Measurements from ENCODE around the gene DOC2A.

Gene DOC2A

DNA sequence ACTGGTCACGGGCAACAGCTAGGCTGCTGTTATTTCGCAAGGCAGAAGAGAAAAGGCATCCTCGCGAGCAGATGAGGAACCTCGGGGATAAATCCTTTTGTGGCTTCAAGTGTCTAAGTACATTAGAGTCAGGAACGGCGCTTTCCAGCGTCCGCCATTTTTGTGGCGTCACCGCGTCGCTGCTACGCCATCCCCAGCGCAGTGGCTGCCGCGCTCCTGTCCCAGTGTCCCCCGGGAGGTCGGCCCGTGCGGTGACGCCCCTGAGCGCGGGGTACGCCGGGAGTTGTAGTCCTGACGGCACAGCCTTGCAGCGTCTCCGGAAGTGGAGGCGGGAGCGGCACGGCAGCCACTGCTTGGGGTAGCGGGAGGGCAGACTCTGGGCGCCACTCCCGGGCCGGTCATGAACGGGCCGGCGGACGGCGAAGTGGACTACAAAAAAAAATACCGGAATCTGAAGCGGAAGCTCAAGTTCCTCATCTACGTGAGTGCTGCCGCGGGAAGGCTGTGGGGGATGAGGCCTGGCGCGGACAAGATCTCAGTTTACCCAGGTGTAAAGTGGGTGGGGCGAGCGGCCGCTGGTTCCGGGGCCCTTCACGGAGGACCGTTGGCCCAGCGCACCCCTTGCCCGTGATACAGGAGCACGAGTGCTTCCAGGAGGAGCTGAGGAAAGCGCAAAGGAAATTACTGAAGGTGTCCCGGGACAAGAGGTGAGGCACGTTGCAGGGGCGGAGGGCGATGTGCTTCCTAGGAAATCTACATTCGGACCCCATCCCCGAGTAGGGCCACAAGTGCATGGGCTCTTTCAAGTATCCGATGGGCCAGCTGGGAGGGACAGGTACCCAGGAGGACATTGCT lies 14.7 kb downstream of the DOC2A start, which contains the start of gene INO80E:
Gene INO80E, plus strand, starts transcription at position 331 of the 855 bp plus-strand sequence. Its CDS starts 70 bp downstream, at position 401.
- Histone ChIP-seq H3K4me1 (ENCODE audit: insufficient read depth, insufficient read length) (peaks cover 14% of the 10 kb centered on the region), H3K9me3 (ENCODE audit: insufficient read depth, low read length) (no peaks in the 10 kb centered on the region), H3K27me3 (ENCODE audit: insufficient read depth, insufficient read length) (no peaks in the 10 kb centered on the region), H3K9ac (ENCODE audit: insufficient read length, low read depth) (peak within 1 kb of the TSS; percentile 97), H3K4me3 (ENCODE audit: insufficient read length, low read depth) (peak within 1 kb of the TSS; percentile 84), H3K36me3 (ENCODE audit: insufficient read depth, insufficient read length, low read length) (peaks cover 71% of the 10 kb centered on the region)
- DNase-seq (ENCODE audit: low read depth, low spot score): peak; percentile 97
- TF ChIP-seq ZNF274 (IDR thresholded peaks at IDR 0.05; ENCODE audit: low read depth, low read length) (no peak), YY1 (IDR thresholded peaks at IDR 0.05; ENCODE audit: insufficient read depth, insufficient read length) (peak; percentile 92), SUZ12 (IDR thresholded peaks at IDR 0.05; ENCODE audit: extremely low read depth, insufficient read depth, insufficient read length) (no peak)

DNA sequence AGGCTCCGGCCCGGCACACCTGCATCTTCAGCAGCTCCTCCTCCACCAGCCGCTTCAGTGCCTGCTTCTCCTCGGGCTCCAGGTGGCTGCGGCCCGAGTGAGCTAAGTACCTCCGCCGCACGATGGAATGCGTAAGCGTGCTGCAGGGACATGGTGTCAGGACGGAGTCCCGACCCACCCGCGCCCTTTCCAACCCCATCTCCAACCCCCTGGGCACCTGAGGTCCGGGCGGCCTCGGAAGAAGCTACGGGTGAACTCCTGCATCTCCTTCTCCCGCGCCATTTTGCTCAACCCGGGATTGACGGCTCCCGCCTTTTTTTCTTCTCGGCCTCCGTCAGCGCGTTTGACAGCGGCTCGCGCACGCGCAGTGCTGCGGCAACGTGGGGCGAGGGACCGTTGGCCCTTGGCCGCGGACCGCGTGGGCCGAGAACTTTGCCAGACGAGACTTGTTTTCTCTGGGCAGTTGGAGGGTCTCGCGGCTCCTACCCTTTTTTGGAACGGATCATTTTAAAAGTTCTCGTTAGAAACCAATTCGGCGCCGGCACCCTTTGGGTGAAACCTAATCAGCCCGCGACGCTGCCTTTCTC lies 15.4 kb downstream of the DOC2A start, which contains the start of gene HIRIP3:
Gene HIRIP3, minus strand, starts transcription at position 294 of the 587 bp plus-strand sequence. Its CDS starts 12 bp downstream, at position 282.
- Histone ChIP-seq H3K4me1 (ENCODE audit: insufficient read depth, insufficient read length) (peaks cover 14% of the 10 kb centered on the region), H3K9ac (ENCODE audit: insufficient read length, low read depth) (peak within 1 kb of the TSS; percentile 97), H3K36me3 (ENCODE audit: insufficient read depth, insufficient read length, low read length) (peaks cover 69% of the 10 kb centered on the region), H3K9me3 (ENCODE audit: insufficient read depth, low read length) (no peaks in the 10 kb centered on the region), H3K4me3 (ENCODE audit: insufficient read length, low read depth) (peak within 1 kb of the TSS; percentile 84), H3K27me3 (ENCODE audit: insufficient read depth, insufficient read length) (no peaks in the 10 kb centered on the region)
- peak; percentile 59 for DNase-seq (ENCODE audit: low read depth, low spot score)
- TF ChIP-seq YY1 (IDR thresholded peaks at IDR 0.05; ENCODE audit: insufficient read depth, insufficient read length) (peak; percentile 36), ZNF274 (IDR thresholded peaks at IDR 0.05; ENCODE audit: low read depth, low read length) (no peak), SUZ12 (IDR thresholded peaks at IDR 0.05; ENCODE audit: extremely low read depth, insufficient read depth, insufficient read length) (no peak)

DNA sequence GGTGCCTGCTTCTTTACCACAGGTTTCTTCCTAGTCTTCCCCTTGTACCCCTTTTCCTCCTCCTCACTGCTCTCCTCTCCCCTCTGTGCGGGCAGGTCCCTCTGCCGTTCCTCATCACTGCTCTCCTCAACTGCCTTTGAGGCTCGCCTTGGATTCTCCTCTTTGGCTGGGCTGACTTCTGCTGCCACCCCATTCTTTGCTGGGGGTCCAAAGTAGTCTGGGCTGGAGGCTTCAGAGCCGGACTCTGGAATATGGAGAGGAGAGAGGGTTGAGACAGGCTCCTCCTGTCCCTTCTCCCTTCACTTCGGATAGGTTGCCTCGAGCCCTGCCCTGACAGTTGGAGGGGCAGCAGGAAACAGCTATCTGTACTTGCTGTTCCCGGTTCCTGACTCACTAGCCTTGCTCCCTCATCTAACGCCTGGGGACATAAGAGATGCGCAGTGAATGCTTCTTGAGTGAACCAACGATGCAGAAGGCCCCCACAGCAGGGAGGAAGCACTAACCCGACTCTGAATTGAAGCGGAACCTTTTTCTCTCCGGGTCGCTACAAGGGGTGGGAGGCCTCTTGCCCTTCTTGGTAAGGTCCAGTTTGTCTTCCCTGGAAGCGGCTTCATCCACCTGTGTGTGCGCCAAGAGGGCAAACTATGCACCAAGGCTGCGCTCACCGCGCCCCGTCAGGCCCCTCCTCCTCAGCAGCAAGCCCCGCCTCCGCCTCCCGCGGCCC lies 16.1 kb downstream of the DOC2A start:
- Histone ChIP-seq H3K36me3 (ENCODE audit: insufficient read depth, insufficient read length, low read length) (peaks cover 62% of the 10 kb centered on the region), H3K9ac (ENCODE audit: insufficient read length, low read depth) (peak overlapping the region; percentile 97), H3K4me3 (ENCODE audit: insufficient read length, low read depth) (peak overlapping the region; percentile 84), H3K9me3 (ENCODE audit: insufficient read depth, low read length) (no peaks in the 10 kb centered on the region), H3K27me3 (ENCODE audit: insufficient read depth, insufficient read length) (no peaks in the 10 kb centered on the region), H3K4me1 (ENCODE audit: insufficient read depth, insufficient read length) (peaks cover 14% of the 10 kb centered on the region)
- no peak for DNase-seq (ENCODE audit: low read depth, low spot score)
- TF ChIP-seq ZNF274 (IDR thresholded peaks at IDR 0.05; ENCODE audit: low read depth, low read length) (no peak), YY1 (IDR thresholded peaks at IDR 0.05; ENCODE audit: insufficient read depth, insufficient read length) (no peak), SUZ12 (IDR thresholded peaks at IDR 0.05; ENCODE audit: extremely low read depth, insufficient read depth, insufficient read length) (no peak)

DNA sequence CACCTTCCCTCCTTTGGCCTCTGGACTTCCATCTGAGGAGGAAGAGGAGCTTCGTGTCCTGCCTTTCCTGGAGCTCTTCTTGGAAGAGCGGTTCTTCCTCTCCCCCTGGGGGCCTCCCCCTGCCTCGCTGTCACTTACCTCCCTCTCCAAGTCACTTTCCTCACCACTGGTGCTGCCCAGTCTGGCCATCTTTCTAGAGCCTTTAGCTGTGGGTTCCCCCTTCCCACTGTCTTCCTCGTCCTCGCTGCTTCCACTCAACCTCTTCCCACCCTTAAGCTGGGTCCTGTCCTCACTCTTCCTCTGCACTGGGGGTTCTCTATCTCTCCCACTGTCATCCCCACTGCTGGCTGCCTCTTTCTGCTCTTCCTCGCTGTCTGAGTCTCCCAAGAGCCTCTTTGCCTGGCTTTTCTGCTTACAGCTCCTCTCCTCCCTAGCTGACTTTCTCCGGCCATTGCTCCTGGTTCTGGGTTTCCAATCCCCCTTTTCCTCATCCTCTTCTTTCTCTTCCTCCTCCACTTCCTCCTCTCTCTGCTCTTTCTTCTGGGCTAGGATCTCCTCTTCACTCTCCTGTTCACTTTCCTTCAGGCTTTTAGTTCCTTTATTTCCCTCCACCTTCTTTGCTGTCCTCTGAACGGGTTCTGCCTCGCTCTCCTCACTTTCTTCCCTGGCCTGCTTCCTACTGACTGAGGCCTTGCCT lies 16.8 kb downstream of the DOC2A start:
- H3K9me3 ChIP-seq (ENCODE audit: insufficient read depth, low read length): no peaks in the 10 kb centered on the region
- DNase-seq (ENCODE audit: low read depth, low spot score): no peak
- H3K4me1 ChIP-seq (ENCODE audit: insufficient read depth, insufficient read length): peaks cover 14% of the 10 kb centered on the region
- no peak for TF ChIP-seq YY1 (IDR thresholded peaks at IDR 0.05; ENCODE audit: insufficient read depth, insufficient read length)
- no peak for TF ChIP-seq SUZ12 (IDR thresholded peaks at IDR 0.05; ENCODE audit: extremely low read depth, insufficient read depth, insufficient read length)
- TF ChIP-seq ZNF274 (IDR thresholded peaks at IDR 0.05; ENCODE audit: low read depth, low read length): no peak
- no peaks in the 10 kb centered on the region for H3K27me3 ChIP-seq (ENCODE audit: insufficient read depth, insufficient read length)
- H3K9ac ChIP-seq (ENCODE audit: insufficient read length, low read depth): peak overlapping the region; percentile 97
- peaks cover 62% of the 10 kb centered on the region for H3K36me3 ChIP-seq (ENCODE audit: insufficient read depth, insufficient read length, low read length)
- H3K4me3 ChIP-seq (ENCODE audit: insufficient read length, low read depth): no peak overlapping the region

DNA sequence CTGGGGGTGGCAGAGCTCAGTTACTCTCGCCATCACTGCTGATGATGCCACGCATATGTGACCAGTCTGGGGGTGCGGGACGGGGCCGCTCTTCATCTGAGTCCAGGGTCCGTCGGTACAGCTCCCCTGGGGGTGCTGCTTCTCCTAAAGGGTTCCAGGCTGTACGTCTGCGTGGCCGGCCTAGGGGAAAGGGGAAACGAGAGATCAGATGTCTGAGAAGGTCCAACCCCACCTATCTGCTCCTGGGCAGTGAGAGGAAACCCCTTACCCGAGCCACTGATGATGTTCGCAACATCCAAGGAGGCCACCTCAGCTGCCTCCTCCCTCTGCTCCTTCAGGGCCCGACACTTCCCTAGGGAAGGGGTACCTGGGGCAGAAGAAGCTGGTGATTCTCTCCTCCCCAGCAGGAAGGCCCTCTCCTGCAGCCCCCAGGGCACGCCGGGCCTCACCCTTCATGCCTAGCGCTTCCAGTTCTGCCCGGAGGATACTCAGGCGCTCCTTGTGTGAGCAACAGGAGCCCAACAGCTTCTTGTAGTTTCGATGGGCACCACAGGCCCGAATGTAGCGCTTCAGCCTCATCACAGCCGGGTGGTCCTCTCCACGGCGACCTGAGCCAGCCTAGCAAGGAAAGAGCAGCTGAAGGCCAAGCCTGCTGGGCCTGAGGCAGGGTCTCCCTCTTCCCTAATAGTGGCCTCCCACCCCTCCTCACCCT lies 17.5 kb downstream of the DOC2A start:
- TF ChIP-seq SUZ12 (IDR thresholded peaks at IDR 0.05; ENCODE audit: extremely low read depth, insufficient read depth, insufficient read length): no peak
- TF ChIP-seq YY1 (IDR thresholded peaks at IDR 0.05; ENCODE audit: insufficient read depth, insufficient read length): no peak
- no peak for TF ChIP-seq ZNF274 (IDR thresholded peaks at IDR 0.05; ENCODE audit: low read depth, low read length)
- peak overlapping the region; percentile 97 for H3K9ac ChIP-seq (ENCODE audit: insufficient read length, low read depth)

DNA sequence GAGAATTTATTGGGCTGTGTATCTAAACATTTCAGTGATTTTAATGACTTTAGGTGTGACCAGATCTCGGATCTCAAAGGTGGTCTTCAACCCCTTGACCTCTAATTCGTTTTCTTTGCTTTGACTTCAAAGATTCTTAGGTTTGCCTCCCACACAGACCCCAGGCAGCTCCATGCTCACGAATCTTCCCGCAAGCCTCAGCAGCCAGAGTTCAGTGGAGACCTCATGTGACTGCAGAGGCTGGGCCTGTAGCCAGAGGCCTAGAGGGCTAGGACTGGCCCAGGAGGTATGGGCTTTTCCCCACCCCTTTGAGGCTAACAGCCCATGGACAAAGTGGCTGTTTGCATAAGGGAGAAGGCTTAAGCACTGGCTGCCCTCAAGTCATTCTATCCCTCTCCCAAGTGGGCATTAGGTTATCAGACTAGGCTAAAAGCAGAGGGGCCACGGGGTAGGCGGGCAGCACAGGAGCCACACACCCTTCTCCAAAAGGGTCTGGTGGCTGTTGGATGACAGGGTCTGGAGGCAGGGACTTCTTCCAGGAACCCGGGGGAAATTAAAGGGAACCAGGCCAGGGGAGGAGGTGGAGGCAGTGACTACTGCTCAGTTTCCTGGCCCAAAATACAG lies 18.4 kb downstream of the DOC2A start:
- peaks cover 66% of the 10 kb centered on the region for H3K36me3 ChIP-seq (ENCODE audit: insufficient read depth, insufficient read length, low read length)
- no peak overlapping the region for H3K9ac ChIP-seq (ENCODE audit: insufficient read length, low read depth)

More for the DNA sequence above, 17.5 kb downstream of the DOC2A start:
- Histone ChIP-seq H3K27me3 (ENCODE audit: insufficient read depth, insufficient read length) (no peaks in the 10 kb centered on the region), H3K9me3 (ENCODE audit: insufficient read depth, low read length) (no peaks in the 10 kb centered on the region), H3K4me1 (ENCODE audit: insufficient read depth, insufficient read length) (peaks cover 14% of the 10 kb centered on the region), H3K4me3 (ENCODE audit: insufficient read length, low read depth) (no peak overlapping the region), H3K36me3 (ENCODE audit: insufficient read depth, insufficient read length, low read length) (peaks cover 65% of the 10 kb centered on the region)
- no peak for DNase-seq (ENCODE audit: low read depth, low spot score)

More for the DNA sequence above, 18.4 kb downstream of the DOC2A start:
- H3K4me3 ChIP-seq (ENCODE audit: insufficient read length, low read depth): no peak overlapping the region
- peaks cover 14% of the 10 kb centered on the region for H3K4me1 ChIP-seq (ENCODE audit: insufficient read depth, insufficient read length)
- H3K9me3 ChIP-seq (ENCODE audit: insufficient read depth, low read length): no peaks in the 10 kb centered on the region
- H3K27me3 ChIP-seq (ENCODE audit: insufficient read depth, insufficient read length): no peaks in the 10 kb centered on the region
- TF ChIP-seq ZNF274 (IDR thresholded peaks at IDR 0.05; ENCODE audit: low read depth, low read length) (no peak), YY1 (IDR thresholded peaks at IDR 0.05; ENCODE audit: insufficient read depth, insufficient read length) (no peak), SUZ12 (IDR thresholded peaks at IDR 0.05; ENCODE audit: extremely low read depth, insufficient read depth, insufficient read length) (no peak)
- DNase-seq (ENCODE audit: low read depth, low spot score): no peak
